OCI-LY3 (cell line): ENCODE results near the gene GPATCH8.

Source experiments
- H2AFZ ChIP-seq: fragments of 200-600, 300-600 bp; shearing (Covaris generic); 2 replicates; pipeline ENCODE4 v1.6.0; 2014; ENCODE audit warnings: antibody characterized with exemption, low read depth, low read length
- H3K27ac ChIP-seq: fragments of 200-600, 300-600 bp; sonication (generic); 2 replicates; pipeline ENCODE4 v1.5.1; 2014; ENCODE audit warnings: mild to moderate bottlenecking, low read length, moderate library complexity, mixed read lengths
- H3K27me3 ChIP-seq: fragments of 200-600, 300-600 bp; sonication (generic); 2 replicates; pipeline ENCODE4 v1.6.1; 2014; ENCODE audit warnings: low read depth, low read length, mixed read lengths
- H3K36me3 ChIP-seq: fragments of 200-600, 300-600 bp; sonication (generic); replicated peaks from 2 replicates; pipeline ENCODE3; 2014; ENCODE audit warnings: low read depth, low read length, mixed read lengths
- H3K4me1 ChIP-seq: fragments of 300-600, 200-600 bp; sonication (generic); 2 replicates; pipeline ENCODE4 v1.6.1; 2014; ENCODE audit warnings: low read length, mixed read lengths
- H3K4me2 ChIP-seq: fragments of 200-600, 300-600 bp; sonication (generic); 2 replicates; pipeline ENCODE4 v1.6.1; 2014; ENCODE audit warnings: low read length, mixed read lengths
- H3K4me3 ChIP-seq: fragments of 300-600, 200-600 bp; sonication (generic); 2 replicates; pipeline ENCODE4 v1.5.1; 2014; ENCODE audit warnings: antibody characterized with exemption, mild to moderate bottlenecking, low read length, moderate library complexity
- H3K79me2 ChIP-seq: fragments of 300-600, 200-600 bp; shearing (Covaris generic); 2 replicates; pipeline ENCODE4 v1.6.1; 2014; ENCODE audit warnings: mild to moderate bottlenecking, low read length, mixed read lengths
- H3K9ac ChIP-seq: fragments of 300-600, 200-600 bp; shearing (Covaris generic); 2 replicates; pipeline ENCODE4 v1.6.0; 2014; ENCODE audit warnings: mild to moderate bottlenecking, low read length, moderate library complexity
- H3K9me3 ChIP-seq: fragments of 200-600, 300-600 bp; shearing (Covaris generic); 2 replicates; pipeline ENCODE4 v1.6.1; 2014; ENCODE audit warnings: low read length, mixed read lengths; ENCODE audit not compliant: insufficient read depth
- H4K20me1 ChIP-seq: fragments of 200-600, 300-600 bp; sonication (generic); 2 replicates; pipeline ENCODE4 v1.6.1; 2016; ENCODE audit warnings: low read length, mixed read lengths; ENCODE audit not compliant: insufficient read depth
- EZH2phosphoT487 ChIP-seq: fragments of 200-600 bp; shearing (Covaris generic); IDR thresholded peaks from 2 replicates; pipeline ENCODE4 v1.6.1; 2018; ENCODE audit warnings: antibody characterized with exemption, mixed run types, low read depth
- TF ChIP-seq, protein P1 (sequence below): fragments of 200-600, 300-600 bp; sonication (generic); IDR thresholded peaks from 2 replicates; pipeline ENCODE4 v1.5.1; 2014; ENCODE audit warnings: antibody characterized with exemption, low read length, low read depth

Gene GPATCH8

GRCh38 chr17:44351961-44352827, 151.0 kb downstream of the GPATCH8 start:
- Histone ChIP-seq H3K4me3 (no peak overlapping the region), H4K20me1 (peaks cover 8% of the 10 kb centered on the region; the same call in 1 of the 2 replicates), H3K36me3 (peaks cover 41% of the 10 kb centered on the region), H2AFZ (no peak overlapping the region), H3K27me3 (no peaks in the 10 kb centered on the region), H3K4me2 (no peak overlapping the region; the same call in 1 of the 2 replicates), H3K27ac (no peak overlapping the region), H3K9me3 (no peaks in the 10 kb centered on the region), H3K79me2 (peaks cover 14% of the 10 kb centered on the region), H3K9ac (no peak overlapping the region), H3K4me1 (peaks cover 38% of the 10 kb centered on the region)
- TF ChIP-seq, protein P1, sequence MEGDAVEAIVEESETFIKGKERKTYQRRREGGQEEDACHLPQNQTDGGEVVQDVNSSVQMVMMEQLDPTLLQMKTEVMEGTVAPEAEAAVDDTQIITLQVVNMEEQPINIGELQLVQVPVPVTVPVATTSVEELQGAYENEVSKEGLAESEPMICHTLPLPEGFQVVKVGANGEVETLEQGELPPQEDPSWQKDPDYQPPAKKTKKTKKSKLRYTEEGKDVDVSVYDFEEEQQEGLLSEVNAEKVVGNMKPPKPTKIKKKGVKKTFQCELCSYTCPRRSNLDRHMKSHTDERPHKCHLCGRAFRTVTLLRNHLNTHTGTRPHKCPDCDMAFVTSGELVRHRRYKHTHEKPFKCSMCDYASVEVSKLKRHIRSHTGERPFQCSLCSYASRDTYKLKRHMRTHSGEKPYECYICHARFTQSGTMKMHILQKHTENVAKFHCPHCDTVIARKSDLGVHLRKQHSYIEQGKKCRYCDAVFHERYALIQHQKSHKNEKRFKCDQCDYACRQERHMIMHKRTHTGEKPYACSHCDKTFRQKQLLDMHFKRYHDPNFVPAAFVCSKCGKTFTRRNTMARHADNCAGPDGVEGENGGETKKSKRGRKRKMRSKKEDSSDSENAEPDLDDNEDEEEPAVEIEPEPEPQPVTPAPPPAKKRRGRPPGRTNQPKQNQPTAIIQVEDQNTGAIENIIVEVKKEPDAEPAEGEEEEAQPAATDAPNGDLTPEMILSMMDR: no peak
- no peak for TF ChIP-seq EZH2phosphoT487

DNA sequence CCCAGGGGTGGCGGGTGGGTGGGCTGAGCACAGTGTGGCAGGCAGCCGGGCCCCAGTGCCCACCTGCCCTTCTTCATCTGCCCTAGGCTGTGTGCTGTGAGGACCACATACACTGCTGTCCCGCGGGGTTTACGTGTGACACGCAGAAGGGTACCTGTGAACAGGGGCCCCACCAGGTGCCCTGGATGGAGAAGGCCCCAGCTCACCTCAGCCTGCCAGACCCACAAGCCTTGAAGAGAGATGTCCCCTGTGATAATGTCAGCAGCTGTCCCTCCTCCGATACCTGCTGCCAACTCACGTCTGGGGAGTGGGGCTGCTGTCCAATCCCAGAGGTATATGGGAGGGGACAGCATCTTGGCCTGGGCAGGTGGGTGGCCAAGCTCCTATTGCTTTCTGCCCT, 151.7 kb downstream of the GPATCH8 start:
- peaks cover 17% of the 10 kb centered on the region for H3K79me2 ChIP-seq
- H3K27ac ChIP-seq: no peak overlapping the region
- H3K4me2 ChIP-seq: no peak overlapping the region
- no peak overlapping the region for H3K4me3 ChIP-seq
- TF ChIP-seq, protein P1: no peak
- TF ChIP-seq EZH2phosphoT487: no peak
- peaks cover 8% of the 10 kb centered on the region; the same call in 1 of the 2 replicates for H4K20me1 ChIP-seq
- peaks cover 43% of the 10 kb centered on the region for H3K36me3 ChIP-seq
- no peak overlapping the region for H3K9ac ChIP-seq
- H3K4me1 ChIP-seq: peaks cover 45% of the 10 kb centered on the region
- H3K27me3 ChIP-seq: no peaks in the 10 kb centered on the region
- H3K9me3 ChIP-seq: no peaks in the 10 kb centered on the region
- no peak overlapping the region for H2AFZ ChIP-seq

DNA sequence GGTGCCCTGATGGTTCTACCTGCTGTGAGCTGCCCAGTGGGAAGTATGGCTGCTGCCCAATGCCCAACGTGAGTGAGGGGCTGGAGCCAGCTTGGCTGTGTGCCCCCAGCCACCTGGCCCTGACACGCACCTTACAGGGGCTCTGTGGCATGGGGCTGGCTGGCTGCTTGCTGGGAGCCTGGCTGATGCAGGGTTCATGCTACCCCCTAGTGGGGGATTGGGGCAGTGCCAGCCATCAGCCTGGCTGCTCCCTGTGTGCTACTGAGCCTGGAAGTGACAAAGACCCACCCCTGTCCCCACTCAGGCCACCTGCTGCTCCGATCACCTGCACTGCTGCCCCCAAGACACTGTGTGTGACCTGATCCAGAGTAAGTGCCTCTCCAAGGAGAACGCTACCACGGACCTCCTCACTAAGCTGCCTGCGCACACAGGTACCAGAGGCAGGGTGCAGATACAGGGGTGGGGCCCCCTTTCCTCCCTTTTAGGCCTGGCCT, 152.4 kb downstream of the GPATCH8 start:
- Histone ChIP-seq H2AFZ (no peak overlapping the region), H3K4me3 (no peak overlapping the region), H3K27me3 (no peaks in the 10 kb centered on the region), H3K79me2 (peaks cover 23% of the 10 kb centered on the region), H3K36me3 (peaks cover 47% of the 10 kb centered on the region), H3K9me3 (no peaks in the 10 kb centered on the region), H3K9ac (no peak overlapping the region; the same call in 1 of the 2 replicates), H3K27ac (no peak overlapping the region), H3K4me2 (peak overlapping the region; percentile 11; the same call in 1 of the 2 replicates), H3K4me1 (peaks cover 51% of the 10 kb centered on the region), H4K20me1 (peaks cover 8% of the 10 kb centered on the region; the same call in 1 of the 2 replicates)
- no peak for TF ChIP-seq EZH2phosphoT487
- TF ChIP-seq, protein P1: peak; percentile 77

DNA sequence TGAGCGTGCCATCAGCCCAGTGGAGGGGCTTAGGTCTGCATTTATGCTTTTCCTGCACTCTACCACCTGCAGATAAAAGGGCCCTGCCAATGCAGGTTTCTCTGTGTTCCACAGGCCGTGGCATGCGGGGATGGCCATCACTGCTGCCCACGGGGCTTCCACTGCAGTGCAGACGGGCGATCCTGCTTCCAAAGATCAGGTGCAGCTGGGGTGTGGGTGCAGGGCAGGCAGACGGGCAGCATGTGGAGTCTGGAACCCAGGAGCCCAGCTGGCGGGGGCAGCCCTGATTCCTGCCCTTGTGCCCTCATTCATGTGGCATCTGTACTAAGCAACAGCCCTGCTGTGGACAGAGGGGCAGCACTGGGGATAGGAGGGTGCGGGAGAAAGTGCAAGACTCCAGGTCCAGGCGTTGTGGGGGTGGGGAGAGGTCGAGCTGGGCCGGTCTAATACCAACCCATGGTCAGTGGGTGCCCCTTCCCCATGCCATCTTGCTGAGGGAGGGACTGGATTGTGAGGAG, 153.6 kb downstream of the GPATCH8 start:
- Histone ChIP-seq H4K20me1 (peaks cover 8% of the 10 kb centered on the region; the same call in 1 of the 2 replicates), H3K79me2 (peaks cover 31% of the 10 kb centered on the region), H3K4me3 (peak overlapping the region; percentile 52; the same call in 1 of the 2 replicates), H3K27me3 (no peaks in the 10 kb centered on the region), H2AFZ (no peak overlapping the region), H3K9me3 (no peaks in the 10 kb centered on the region), H3K27ac (peak overlapping the region; percentile 96), H3K4me2 (peak overlapping the region; percentile 77), H3K36me3 (peaks cover 47% of the 10 kb centered on the region), H3K9ac (peak overlapping the region; percentile 68; the same call in 1 of the 2 replicates), H3K4me1 (peaks cover 46% of the 10 kb centered on the region)
- no peak for TF ChIP-seq EZH2phosphoT487
- TF ChIP-seq, protein P1: no peak
